GM12891 (cell line): Measurements from ENCODE around the gene IRF4. TPM values are rescaled to one million over a fixed set of nuclear protein-coding genes. Genes with fewer than 3 reads are reported as not detected.
A peak's percentile ranks its signal among the peaks of the same experiment; 100 is the strongest.

Experiments
- DNase-seq: peaks from one replicate; pipeline ENCODE4 v3.0.0; 2011; ENCODE audit warnings: low spot score; ENCODE audit not compliant: insufficient read length
- FAIRE-seq: peaks from 2 replicates; lab custom pipeline; 2011; peaks lifted over from hg19 to GRCh38; lab: Jason Lieb, UNC
- PAX5 ChIP-seq: IDR thresholded peaks from 2 replicates; pipeline ENCODE4 v1.6.1; 2011; ENCODE audit warnings: low read length, moderate library complexity, mild to moderate bottlenecking; ENCODE audit not compliant: insufficient read depth, severe bottlenecking
- POLR2A ChIP-seq: IDR thresholded peaks from 2 replicates; pipeline ENCODE4 v1.6.1; 2011; ENCODE audit warnings: low read depth, low read length, control low read depth
- POLR2AphosphoS5 ChIP-seq: IDR thresholded peaks from 2 replicates; pipeline ENCODE4 v1.6.1; 2011; ENCODE audit warnings: low read depth, low read length, control low read depth
- POU2F2 ChIP-seq: IDR thresholded peaks from 2 replicates; pipeline ENCODE4 v1.6.1; 2011; ENCODE audit warnings: low read depth, mild to moderate bottlenecking, control low read depth, low read length, moderate library complexity
- SPI1 ChIP-seq: IDR thresholded peaks from 2 replicates; pipeline ENCODE4 v1.6.1; 2011; ENCODE audit warnings: low read depth, low read length, control low read depth
- TAF1 ChIP-seq: IDR thresholded peaks from 2 replicates; pipeline ENCODE4 v1.6.1; 2011; ENCODE audit warnings: low read depth, low read length, control low read depth
- polyA plus RNA-seq: library from polyadenylated mRNA; unstranded; fragments of >200 nt; gene quantifications from one replicate; pipeline ENCODE4 v1.2.1, GENCODE V29; 2012; ENCODE audit warnings: low read depth, missing spikeins, inconsistent platforms; ENCODE audit not compliant: missing spikeins

IRF4 gene
- polyA plus RNA-seq, result 240 TPM

DNA sequence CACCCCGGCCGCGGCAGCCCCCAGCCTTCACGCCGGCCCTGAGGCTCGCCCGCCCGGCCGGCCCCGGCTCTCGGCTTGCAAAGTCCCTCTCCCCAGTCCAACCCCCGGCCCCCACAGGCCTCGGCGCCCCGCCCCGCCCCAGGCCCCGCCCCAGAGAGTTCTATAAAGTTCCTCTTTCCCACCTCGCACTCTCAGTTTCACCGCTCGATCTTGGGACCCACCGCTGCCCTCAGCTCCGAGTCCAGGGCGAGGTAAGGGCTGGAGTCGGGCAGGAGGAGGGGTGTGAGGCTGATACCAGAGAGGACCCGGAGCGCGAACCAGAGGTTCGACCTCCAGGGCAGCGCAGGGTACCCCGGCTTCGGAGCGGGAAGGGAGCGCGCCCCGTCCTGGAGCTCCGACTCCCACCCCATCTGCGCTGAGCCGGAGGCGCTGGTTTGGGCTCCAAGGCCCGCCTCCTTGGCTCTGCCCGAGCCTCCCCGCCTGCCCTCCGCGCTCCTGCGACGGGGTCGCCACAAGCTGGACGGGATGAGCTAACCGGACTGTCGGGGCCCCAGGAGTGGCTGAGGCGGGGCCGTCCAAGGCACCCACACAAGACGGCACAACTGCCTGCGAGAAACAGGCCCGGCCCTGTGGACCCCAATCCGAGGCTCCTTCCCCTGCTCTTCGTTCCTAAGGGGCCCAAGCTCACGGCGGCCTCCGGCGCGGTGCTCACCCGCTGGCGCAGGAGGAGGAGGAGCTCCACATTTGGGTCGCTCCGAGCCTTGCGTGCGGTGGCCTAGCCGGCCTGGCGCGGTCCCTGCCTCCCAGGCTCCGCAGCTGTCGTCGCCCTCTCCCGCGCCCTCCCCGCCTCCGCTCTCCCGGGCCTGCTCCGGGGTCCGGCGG is at the start of gene IRF4:
Gene IRF4, plus strand, starts transcription at position 194 of the 882 bp plus-strand sequence. CDS start 1,401 bp downstream, outside the sequence.
- TF ChIP-seq POLR2AphosphoS5 (peak; percentile 99), PAX5 (no peak), TAF1 (peak; percentile 99), POLR2A (peak; percentile 99), POU2F2 (peak; percentile 97), SPI1 (no peak)
- FAIRE-seq (peak; percentile 92), DNase-seq (peak; percentile 78)

DNA sequence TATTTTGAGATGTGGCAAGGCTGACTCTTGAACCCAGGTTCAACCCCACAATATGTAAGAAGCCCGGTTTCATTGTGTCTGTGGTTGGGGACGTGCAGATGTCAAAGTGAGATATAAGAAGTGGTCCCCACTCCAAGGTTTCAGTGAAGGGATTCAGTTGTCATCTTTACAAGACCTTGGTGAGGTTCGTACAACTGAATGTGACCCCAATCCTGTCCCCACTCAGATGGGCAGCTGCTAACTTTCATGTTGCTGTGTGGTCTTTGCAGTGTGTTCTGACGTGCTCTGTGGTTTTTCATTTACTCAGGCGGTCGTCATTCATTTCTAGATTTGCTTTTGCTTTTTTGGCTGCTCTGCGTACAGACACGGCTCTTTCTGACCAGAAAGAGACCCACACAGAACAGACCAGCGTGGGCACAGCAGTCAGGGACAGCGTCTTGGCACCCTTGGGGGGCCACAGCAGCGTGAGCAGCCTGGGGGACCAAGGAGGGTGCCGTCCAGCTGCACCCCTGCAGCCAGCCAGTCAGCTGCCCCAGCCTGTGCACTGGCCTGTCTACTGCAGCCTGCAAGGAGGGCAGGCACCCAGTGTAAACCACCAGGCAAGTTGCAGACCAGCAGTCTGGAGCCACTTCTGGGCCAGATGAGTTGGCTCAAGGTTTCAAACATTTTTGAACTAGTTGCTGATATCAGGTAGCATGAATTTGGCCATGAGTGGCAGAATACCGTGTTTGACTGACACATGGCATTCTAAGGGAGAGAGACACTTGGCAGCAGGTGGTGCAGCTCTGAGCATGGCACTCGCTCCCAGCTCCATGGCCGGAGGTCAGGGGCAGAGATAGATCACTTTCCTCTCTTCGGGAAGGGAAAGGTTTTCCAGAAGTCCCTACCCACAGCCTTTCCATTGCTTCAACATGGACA is 49.4 kb upstream of the IRF4 start:
- FAIRE-seq, result peak; percentile 20
- no peak for DNase-seq

DNA sequence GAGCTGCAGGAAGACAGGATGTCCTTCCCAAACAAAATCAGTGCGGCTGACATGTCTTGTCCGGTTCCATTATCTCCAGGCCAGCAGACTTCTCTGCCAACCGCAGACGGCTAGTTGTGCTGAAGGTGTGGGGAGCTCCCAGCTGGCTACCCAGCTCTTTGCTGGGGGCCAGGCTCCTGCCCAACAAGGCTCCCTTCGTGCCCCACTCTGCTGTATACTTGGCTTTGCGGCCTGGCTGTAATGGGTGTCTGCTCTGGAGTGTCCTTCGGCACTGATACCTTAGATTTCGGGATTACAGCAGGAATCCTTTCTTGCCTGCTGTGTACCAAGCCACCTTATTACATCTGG is 48.7 kb upstream of the IRF4 start:
- DNase-seq (no peak), FAIRE-seq (no peak)
- TF ChIP-seq POU2F2 (no peak), PAX5 (no peak)

More for the DNA sequence above, 49.4 kb upstream of the IRF4 start:
- TF ChIP-seq POLR2AphosphoS5, result no peak; the same call in 1 of the 2 replicates
- peak; percentile 16; the same call in 1 of the 2 replicates for TF ChIP-seq POU2F2

DNA sequence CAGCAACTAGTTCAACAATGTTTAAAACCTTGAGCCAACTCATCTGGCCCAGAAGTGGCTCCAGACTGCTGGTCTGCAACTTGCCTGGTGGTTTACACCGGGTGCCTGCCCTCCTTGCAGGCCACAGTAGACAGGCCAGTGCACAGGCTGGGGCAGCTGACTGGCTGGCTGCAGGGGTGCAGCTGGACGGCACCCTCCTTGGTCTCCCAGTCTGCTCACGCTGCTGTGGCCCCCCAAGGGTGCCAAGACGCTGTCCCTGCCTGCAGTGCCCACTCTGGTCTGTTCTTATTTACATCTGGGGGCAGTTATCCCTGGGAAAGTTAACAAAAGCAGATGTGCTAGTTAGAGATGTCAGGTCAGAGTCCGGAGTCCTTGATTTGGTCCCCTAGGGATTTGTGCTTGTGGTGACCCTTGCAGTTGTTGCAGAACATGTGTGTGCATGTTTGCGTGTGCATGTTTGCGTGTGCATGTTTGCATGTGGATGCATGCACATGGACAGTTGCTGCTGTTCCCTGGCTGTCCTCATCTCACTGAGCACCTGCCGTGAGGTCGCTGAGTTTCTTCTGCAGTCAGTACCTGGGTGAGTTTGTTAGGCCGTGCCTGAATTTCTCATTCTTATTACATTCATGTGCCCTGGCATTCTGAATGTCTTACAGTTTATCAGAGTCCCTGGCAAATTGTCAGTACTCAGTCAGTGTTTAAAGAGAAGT is 48.2 kb upstream of the IRF4 start:
- FAIRE-seq, result no peak

DNA sequence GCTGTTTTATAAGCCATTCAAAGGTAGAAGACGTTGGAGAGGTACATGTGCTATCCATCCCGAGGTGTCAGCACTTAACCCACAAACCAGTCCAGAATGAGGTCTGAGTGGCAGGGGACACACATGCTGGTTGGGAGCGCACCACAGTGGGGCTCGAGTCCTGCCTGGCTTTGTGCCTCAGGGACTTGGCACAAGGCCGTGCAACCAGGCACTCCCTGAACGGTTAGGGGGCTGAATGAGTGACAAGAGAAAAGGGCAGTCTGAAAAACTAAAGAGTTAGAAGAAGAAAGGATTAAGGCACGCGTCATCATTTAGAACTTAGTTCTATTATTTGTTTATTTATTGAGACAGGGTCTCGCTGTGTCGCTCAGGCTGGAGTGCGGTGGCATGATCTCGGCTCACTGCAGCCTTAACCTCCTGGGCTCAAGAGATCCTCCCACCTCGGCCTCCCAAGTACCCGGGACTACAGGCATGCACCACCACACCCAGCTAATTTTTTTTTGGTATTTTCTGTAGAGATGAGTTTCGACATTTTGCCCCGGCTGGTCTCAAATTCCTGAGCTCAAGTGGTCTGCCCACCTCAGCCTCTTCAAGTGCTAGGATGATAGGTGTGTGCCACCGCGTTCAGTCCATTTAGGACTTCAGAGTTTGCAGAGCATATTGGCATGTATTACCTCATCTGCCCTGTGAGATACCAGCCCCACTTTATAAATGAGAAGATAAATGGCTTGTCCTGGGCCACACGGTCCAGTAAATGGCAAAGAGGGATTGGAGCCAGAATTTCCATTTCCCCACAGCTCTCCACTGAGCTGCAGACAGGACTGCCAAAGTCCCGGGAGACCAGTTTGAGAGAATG is 47.4 kb upstream of the IRF4 start:
- no peak for DNase-seq
- TF ChIP-seq PAX5 (no peak), POLR2AphosphoS5 (no peak), POLR2A (no peak), POU2F2 (no peak), SPI1 (no peak)
- no peak for FAIRE-seq

More for the DNA sequence above, 48.2 kb upstream of the IRF4 start:
- TF ChIP-seq POLR2A (no peak), POU2F2 (no peak), SPI1 (no peak), POLR2AphosphoS5 (no peak), TAF1 (no peak), PAX5 (no peak)
- no peak for DNase-seq

DNA sequence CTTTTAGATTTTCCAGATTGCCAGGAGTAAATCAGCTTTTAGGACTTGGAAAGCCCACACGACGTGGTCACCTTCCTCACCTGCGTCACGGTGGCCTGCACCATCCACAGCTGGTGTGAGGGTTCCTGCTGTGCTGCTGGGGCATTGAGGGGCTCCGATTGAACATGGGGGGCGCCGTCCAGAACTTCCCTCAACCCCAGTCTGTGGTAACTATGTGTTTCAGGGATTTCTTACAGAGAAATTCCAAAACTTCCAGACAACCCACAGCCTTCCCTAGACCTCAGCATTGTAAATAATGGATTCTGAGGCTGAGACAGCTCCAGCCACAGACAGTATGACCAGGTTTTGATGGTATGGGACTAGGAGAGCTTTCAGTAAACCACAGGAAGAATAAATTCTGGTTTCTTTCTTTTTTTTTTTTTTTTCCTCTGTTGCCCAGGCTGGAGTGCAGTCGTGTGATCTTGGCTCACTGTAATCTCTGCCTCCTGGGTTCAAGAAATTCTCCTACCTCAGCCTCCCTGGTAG is 46.7 kb upstream of the IRF4 start:
- no peak for TF ChIP-seq POU2F2
- no peak for TF ChIP-seq POLR2AphosphoS5
- no peak for TF ChIP-seq PAX5
- TF ChIP-seq SPI1, result no peak
- no peak for TF ChIP-seq TAF1
- no peak for TF ChIP-seq POLR2A
- DNase-seq, result no peak
- no peak for FAIRE-seq

DNA sequence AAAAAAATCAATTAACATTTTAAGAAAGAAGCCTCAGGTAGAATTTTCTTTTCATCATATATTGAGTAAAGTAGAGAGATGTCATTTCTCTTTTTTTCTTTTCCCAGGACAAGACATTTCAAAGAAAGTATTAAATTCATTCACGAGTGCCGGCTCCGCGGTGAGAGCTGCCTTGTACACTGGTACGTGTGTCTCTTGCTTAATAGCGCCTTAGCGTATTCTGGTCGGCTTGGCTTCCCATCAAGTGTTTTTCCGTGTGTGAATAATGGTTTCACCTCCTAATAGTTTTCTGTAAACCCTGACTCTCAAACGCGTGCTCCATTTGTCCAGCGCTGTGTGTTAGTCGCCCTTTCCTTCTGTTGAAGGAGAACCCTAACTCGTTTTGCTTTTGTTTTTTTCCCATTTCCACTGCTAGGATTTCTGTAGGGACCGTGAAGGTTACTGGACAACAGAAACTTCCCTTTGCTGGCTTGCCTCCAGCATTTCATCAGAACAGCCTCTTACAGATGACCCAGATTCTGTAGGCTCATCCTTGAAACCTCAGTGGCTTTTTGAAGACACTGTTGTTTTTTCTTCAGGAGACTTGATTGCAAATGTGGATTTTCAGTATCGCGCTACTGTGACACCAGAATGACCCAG is 45.7 kb upstream of the IRF4 start:
- DNase-seq, result no peak
- TF ChIP-seq SPI1 (no peak), TAF1 (no peak), POLR2A (no peak), POLR2AphosphoS5 (no peak), POU2F2 (no peak), PAX5 (no peak)
- FAIRE-seq, result no peak
